NB4 (cell line): ENCODE data around the gene TMEM140.

Experiments used
- CTCF ChIP-seq: IDR thresholded peaks from one replicate; pipeline ENCODE4 v1.5.1; 2012; ENCODE audit warnings: low read depth, low read length
- MAX ChIP-seq: IDR thresholded peaks from 2 replicates; pipeline ENCODE4 v1.6.1; 2011; ENCODE audit warnings: low read depth, low read length
- MYC ChIP-seq: IDR thresholded peaks from 2 replicates; pipeline ENCODE4 v1.6.1; 2011; ENCODE audit warnings: low read depth, low read length
- POLR2A ChIP-seq: IDR thresholded peaks from 2 replicates; pipeline ENCODE4 v1.6.1; 2011; ENCODE audit warnings: mild to moderate bottlenecking; ENCODE audit not compliant: insufficient read length; ENCODE audit errors: extremely low read depth

- TF ChIP-seq CTCF (no peak), MYC (no peak), POLR2A (no peak), MAX (no peak)
Measured at GRCh38 chr7:135204341-135204749, 56.5 kb downstream of the TMEM140 start.
